Measurements from ENCODE around the gene TRIM31. TPM values are rescaled to one million over a fixed set of nuclear protein-coding genes. Genes with fewer than 3 reads are reported as not detected.

TRIM31 gene
- polyA plus RNA-seq, 4 donors = 5.2 to 41.6 (median 32.7) TPM

- Histone ChIP-seq H3K27me3 (ENCODE audit: control insufficient read depth in 3 of 3, insufficient read depth in 3 of 3, low read length in 3 of 3) (no peaks in the 10 kb centered on the region), H3K36me3 (ENCODE audit: control insufficient read depth in 3 of 3, insufficient read depth in 2 of 3, low read depth in 1 of 3, low read length in 3 of 3) (peaks cover 0 to 4% (median 0%) of the 10 kb centered on the region in 3 donors), H3K27ac (ENCODE audit: low read depth in 1 of 3, low read length in 2 of 3) (no peak overlapping the region), H3K9me3 (ENCODE audit: control insufficient read depth in 2 of 2, insufficient read depth in 1 of 2, low read depth in 1 of 2, low read length in 1 of 2) (no peaks in the 10 kb centered on the region), H3K4me3 (ENCODE audit: low read depth in 1 of 3, low read length in 3 of 3) (no peak overlapping the region), H3K4me1 (ENCODE audit: control insufficient read depth in 3 of 3, insufficient read depth in 2 of 3, low read depth in 1 of 3, low read length in 2 of 3) (peaks cover 9 to 42% (median 16%) of the 10 kb centered on the region in 3 donors)
- FAIRE-seq (no peak), DNase-seq (no peak)
These were observed 44.7 kb upstream of the TRIM31 start for GRCh38 chr6:30157581-30157980.

GRCh38 chr6:30156774-30157173 is 43.9 kb upstream of the TRIM31 start:
- WGBS, 3 donors = 60 to 81% (median 79%) methylated on average over 9 of the region's 9 CpGs
- Histone ChIP-seq H3K9me3 (ENCODE audit: control insufficient read depth in 2 of 2, insufficient read depth in 1 of 2, low read depth in 1 of 2, low read length in 1 of 2) (no peaks in the 10 kb centered on the region), H3K4me3 (ENCODE audit: low read depth in 1 of 3, low read length in 3 of 3) (no peak overlapping the region), H3K27ac (ENCODE audit: low read depth in 1 of 3, low read length in 2 of 3) (peak overlapping the region; percentile 73 to 95 (median 75)), H3K36me3 (ENCODE audit: control insufficient read depth in 3 of 3, insufficient read depth in 2 of 3, low read depth in 1 of 3, low read length in 3 of 3) (peaks cover 0 to 4% (median 0%) of the 10 kb centered on the region in 3 donors), H3K27me3 (ENCODE audit: control insufficient read depth in 3 of 3, insufficient read depth in 3 of 3, low read length in 3 of 3) (no peaks in the 10 kb centered on the region), H3K4me1 (ENCODE audit: control insufficient read depth in 3 of 3, insufficient read depth in 2 of 3, low read depth in 1 of 3, low read length in 2 of 3) (peaks cover 9 to 46% (median 16%) of the 10 kb centered on the region in 3 donors)
- DNase-seq (no peak), FAIRE-seq (no peak)

DNA sequence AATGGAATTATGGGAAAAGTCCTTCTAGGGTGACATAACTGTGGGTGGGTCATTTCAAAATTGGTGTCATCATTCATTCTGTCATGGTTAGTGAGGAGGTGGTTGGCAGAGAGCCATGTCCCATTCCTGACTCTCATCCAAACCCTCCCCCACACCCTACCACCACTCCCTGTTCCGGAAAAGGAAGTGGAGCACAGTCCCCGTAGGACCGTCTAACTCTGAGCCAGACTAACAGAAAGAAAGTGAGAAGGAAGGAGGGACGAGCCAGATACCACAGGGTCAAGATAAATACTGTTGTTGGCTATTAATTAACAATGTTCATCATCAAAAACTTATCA is 43.3 kb upstream of the TRIM31 start:
- 0 to 16% (median 1%) methylated on average over 4 of the region's 4 CpGs for WGBS, 3 donors

DNA sequence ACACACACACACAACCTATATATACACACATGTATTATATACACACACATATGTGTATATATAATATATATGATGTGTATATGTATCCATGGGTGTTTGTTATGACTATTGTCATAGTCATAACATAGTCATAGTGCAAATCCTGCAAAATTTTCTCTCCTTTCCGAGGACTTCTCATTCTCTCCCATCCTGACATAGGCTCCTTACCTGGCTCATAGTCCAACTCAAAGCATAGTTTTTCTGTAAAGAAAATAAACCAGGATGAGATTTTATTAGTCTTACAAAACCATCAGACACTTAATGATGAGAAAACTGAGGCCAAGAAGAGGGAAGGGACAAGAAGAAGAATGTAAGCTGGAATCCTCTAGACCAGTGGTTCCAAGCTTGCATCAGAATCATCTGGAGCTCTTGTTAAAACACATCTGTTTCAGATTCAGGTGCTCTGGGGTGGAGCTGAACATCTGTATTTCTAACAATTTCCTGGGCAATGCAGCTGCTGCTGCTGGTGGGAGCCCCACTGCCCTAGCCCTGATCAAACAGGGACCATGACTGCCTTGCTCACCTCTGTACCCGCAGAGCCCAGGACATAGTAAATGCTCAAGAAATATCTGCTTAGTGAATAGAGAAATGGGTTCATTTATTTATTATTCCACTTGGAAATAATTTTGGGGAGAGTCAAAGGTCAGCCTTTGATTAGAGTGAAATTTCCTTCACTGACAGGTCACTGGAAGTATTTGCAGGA is 42.8 kb upstream of the TRIM31 start:
- Histone ChIP-seq H3K27me3 (ENCODE audit: control insufficient read depth in 3 of 3, insufficient read depth in 3 of 3, low read length in 3 of 3) (no peaks in the 10 kb centered on the region), H3K4me1 (ENCODE audit: control insufficient read depth in 3 of 3, insufficient read depth in 2 of 3, low read depth in 1 of 3, low read length in 2 of 3) (peaks cover 11 to 54% (median 16%) of the 10 kb centered on the region in 3 donors), H3K4me3 (ENCODE audit: low read depth in 1 of 3, low read length in 3 of 3) (no peak overlapping the region), H3K36me3 (ENCODE audit: control insufficient read depth in 3 of 3, insufficient read depth in 2 of 3, low read depth in 1 of 3, low read length in 3 of 3) (peaks cover 0 to 4% (median 0%) of the 10 kb centered on the region in 3 donors), H3K27ac (ENCODE audit: low read depth in 1 of 3, low read length in 2 of 3) (peak overlapping the region; percentile 88 to 95 (median 92)), H3K9me3 (ENCODE audit: control insufficient read depth in 2 of 2, insufficient read depth in 1 of 2, low read depth in 1 of 2, low read length in 1 of 2) (no peaks in the 10 kb centered on the region)
- FAIRE-seq = no peak
- DNase-seq = no peak
- WGBS, 3 donors = 44 to 77% (median 56%) methylated on average over 2 of the region's 2 CpGs

More for the DNA sequence above, 43.3 kb upstream of the TRIM31 start:
- no peaks in the 10 kb centered on the region for H3K27me3 ChIP-seq (ENCODE audit: control insufficient read depth in 3 of 3, insufficient read depth in 3 of 3, low read length in 3 of 3)
- DNase-seq = peak; percentile 91 to 97
- peak overlapping the region in 2 of 3 donors; percentile 58 to 95 for H3K27ac ChIP-seq (ENCODE audit: low read depth in 1 of 3, low read length in 2 of 3)
- peaks cover 0 to 4% (median 0%) of the 10 kb centered on the region in 3 donors for H3K36me3 ChIP-seq (ENCODE audit: control insufficient read depth in 3 of 3, insufficient read depth in 2 of 3, low read depth in 1 of 3, low read length in 3 of 3)
- FAIRE-seq = no peak
- no peaks in the 10 kb centered on the region for H3K9me3 ChIP-seq (ENCODE audit: control insufficient read depth in 2 of 2, insufficient read depth in 1 of 2, low read depth in 1 of 2, low read length in 1 of 2)
- peaks cover 11 to 51% (median 16%) of the 10 kb centered on the region in 3 donors for H3K4me1 ChIP-seq (ENCODE audit: control insufficient read depth in 3 of 3, insufficient read depth in 2 of 3, low read depth in 1 of 3, low read length in 2 of 3)
- no peak overlapping the region for H3K4me3 ChIP-seq (ENCODE audit: low read depth in 1 of 3, low read length in 3 of 3)

GRCh38 chr6:30154709-30155519 is 42.0 kb upstream of the TRIM31 start:
- Histone ChIP-seq H3K4me1 (ENCODE audit: control insufficient read depth in 3 of 3, insufficient read depth in 2 of 3, low read depth in 1 of 3, low read length in 2 of 3) (peaks cover 11 to 54% (median 16%) of the 10 kb centered on the region in 3 donors), H3K4me3 (ENCODE audit: low read depth in 1 of 3, low read length in 3 of 3) (no peak overlapping the region), H3K9me3 (ENCODE audit: control insufficient read depth in 2 of 2, insufficient read depth in 1 of 2, low read depth in 1 of 2, low read length in 1 of 2) (no peaks in the 10 kb centered on the region), H3K27ac (ENCODE audit: low read depth in 1 of 3, low read length in 2 of 3) (peak overlapping the region; percentile 79 to 95 (median 83)), H3K27me3 (ENCODE audit: control insufficient read depth in 3 of 3, insufficient read depth in 3 of 3, low read length in 3 of 3) (no peaks in the 10 kb centered on the region), H3K36me3 (ENCODE audit: control insufficient read depth in 3 of 3, insufficient read depth in 2 of 3, low read depth in 1 of 3, low read length in 3 of 3) (peaks cover 0 to 4% (median 0%) of the 10 kb centered on the region in 3 donors)
- WGBS, 3 donors = 13 to 37% (median 29%) methylated on average over 12 of the region's 12 CpGs
- FAIRE-seq = peak; percentile 41
- DNase-seq = peak; percentile 91 to 96

DNA sequence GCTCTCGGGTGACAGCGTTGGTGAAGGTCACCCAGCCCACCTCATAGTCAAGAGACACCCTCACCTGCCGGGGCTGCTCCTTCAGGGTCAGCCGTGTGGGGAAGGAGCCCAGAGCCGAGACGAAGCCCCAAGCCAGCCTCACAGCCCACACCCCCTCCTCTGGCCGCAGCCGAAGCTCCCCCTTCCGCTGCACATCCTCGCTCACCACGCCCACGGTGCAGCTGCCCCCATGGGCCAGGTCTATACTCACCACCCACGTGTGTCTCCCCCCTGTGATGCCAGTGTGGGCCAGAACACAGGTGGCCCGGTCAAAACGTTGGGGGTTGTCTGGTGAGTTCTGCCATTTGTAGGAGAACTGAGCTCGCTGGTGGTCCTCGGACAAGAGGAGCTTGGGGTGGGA is 41.2 kb upstream of the TRIM31 start:
- FAIRE-seq (no peak), DNase-seq (no peak)
- H3K27me3 ChIP-seq (ENCODE audit: control insufficient read depth in 3 of 3, insufficient read depth in 3 of 3, low read length in 3 of 3) = no peaks in the 10 kb centered on the region
- H3K4me3 ChIP-seq (ENCODE audit: low read depth in 1 of 3, low read length in 3 of 3) = no peak overlapping the region
- peak overlapping the region in 2 of 3 donors; percentile 24 to 95 for H3K27ac ChIP-seq (ENCODE audit: low read depth in 1 of 3, low read length in 2 of 3)
- 80 to 85% (median 84%) methylated on average over 17 of the region's 17 CpGs for WGBS, 3 donors
- H3K4me1 ChIP-seq (ENCODE audit: control insufficient read depth in 3 of 3, insufficient read depth in 2 of 3, low read depth in 1 of 3, low read length in 2 of 3) = peaks cover 11 to 54% (median 16%) of the 10 kb centered on the region in 3 donors
- peaks cover 0 to 4% (median 0%) of the 10 kb centered on the region in 3 donors for H3K36me3 ChIP-seq (ENCODE audit: control insufficient read depth in 3 of 3, insufficient read depth in 2 of 3, low read depth in 1 of 3, low read length in 3 of 3)
- no peaks in the 10 kb centered on the region for H3K9me3 ChIP-seq (ENCODE audit: control insufficient read depth in 2 of 2, insufficient read depth in 1 of 2, low read depth in 1 of 2, low read length in 1 of 2)

- H3K27ac ChIP-seq (ENCODE audit: low read depth in 1 of 3, low read length in 2 of 3) = peak overlapping the region in 2 of 3 donors; percentile 24 to 95
- no peak for FAIRE-seq
These were observed 40.2 kb upstream of the TRIM31 start for GRCh38 chr6:30152910-30153610.

More at GRCh38 chr6:30152910-30153610, 40.2 kb upstream of the TRIM31 start:
- peaks cover 11 to 54% (median 16%) of the 10 kb centered on the region in 3 donors for H3K4me1 ChIP-seq (ENCODE audit: control insufficient read depth in 3 of 3, insufficient read depth in 2 of 3, low read depth in 1 of 3, low read length in 2 of 3)
- no peak overlapping the region for H3K4me3 ChIP-seq (ENCODE audit: low read depth in 1 of 3, low read length in 3 of 3)
- H3K9me3 ChIP-seq (ENCODE audit: control insufficient read depth in 2 of 2, insufficient read depth in 1 of 2, low read depth in 1 of 2, low read length in 1 of 2) = no peaks in the 10 kb centered on the region
- no peaks in the 10 kb centered on the region for H3K27me3 ChIP-seq (ENCODE audit: control insufficient read depth in 3 of 3, insufficient read depth in 3 of 3, low read length in 3 of 3)
- DNase-seq = no peak
- peaks cover 0 to 4% (median 0%) of the 10 kb centered on the region in 3 donors for H3K36me3 ChIP-seq (ENCODE audit: control insufficient read depth in 3 of 3, insufficient read depth in 2 of 3, low read depth in 1 of 3, low read length in 3 of 3)
- 81 to 92% (median 83%) methylated on average over 3 of the region's 3 CpGs for WGBS, 3 donors

All from small intestine (tissue), 7 donors.